Keratinocyte (primary cell): ENCODE results near the gene TBXAS1. TPM values are rescaled to one million over a fixed set of nuclear protein-coding genes. Genes with fewer than 3 reads are reported as not detected.

Experiments
- DNase-seq: peaks from one replicate; pipeline ENCODE4 v3.0.0-alpha.2; 2011; ENCODE audit warnings: low read depth, missing footprints, low spot score
- FAIRE-seq: peaks from 2 replicates; lab custom pipeline; 2011; peaks lifted over from hg19 to GRCh38; lab: Jason Lieb, UNC
- H2AFZ ChIP-seq: 2 replicates; pipeline ENCODE4 v1.6.0; 2012; ENCODE audit warnings: low read length, control low read depth, inconsistent platforms; ENCODE audit not compliant: control insufficient read depth
- H3K27ac ChIP-seq: 2 replicates; pipeline ENCODE4 v1.5.1; 2011; ENCODE audit warnings: low read length; ENCODE audit not compliant: control insufficient read depth, insufficient read depth
- H3K27me3 ChIP-seq: 3 replicates; pipeline ENCODE4 v1.6.0; 2011; ENCODE audit warnings: low read length; ENCODE audit not compliant: control insufficient read depth, insufficient read depth; ENCODE audit errors: extremely low read depth
- H3K36me3 ChIP-seq, 2 experiments: 2 replicates in 1 of 2; 3 replicates in 1 of 2; pipeline ENCODE4 v1.5.1; 2011; ENCODE audit warnings: low read length in 2 of 2, mild to moderate bottlenecking in 1 of 2; ENCODE audit not compliant: control insufficient read depth in 2 of 2, insufficient read depth in 2 of 2; ENCODE audit errors: extremely low read depth in 1 of 2
- H3K4me1 ChIP-seq: 3 replicates; pipeline ENCODE4 v1.5.1; 2011; ENCODE audit warnings: low read length; ENCODE audit not compliant: control insufficient read depth, insufficient read depth; ENCODE audit errors: extremely low read depth
- H3K4me2 ChIP-seq: 3 replicates; pipeline ENCODE4 v1.6.0; 2011; ENCODE audit warnings: low read depth, low read length; ENCODE audit not compliant: control insufficient read depth, insufficient read depth; ENCODE audit errors: extremely low read depth
- H3K4me3 ChIP-seq, 3 experiments: fragments of 200-600 bp in 1 of 3; sonication (generic) in 1 of 3; 2 replicates in 2 of 3; 3 replicates in 1 of 3; pipeline ENCODE4 v1.5.1; 2011 to 2016; ENCODE audit warnings: low read length in 3 of 3, mild to moderate bottlenecking in 3 of 3, control low read depth in 2 of 3, inconsistent platforms in 1 of 3, low read depth in 1 of 3, mixed read lengths in 1 of 3, mixed run types in 1 of 3, moderate library complexity in 1 of 3; ENCODE audit not compliant: control insufficient read depth in 2 of 3, insufficient read depth in 2 of 3; ENCODE audit errors: extremely low read depth in 1 of 3
- H3K79me2 ChIP-seq: 2 replicates; pipeline ENCODE4 v1.6.0; 2012; ENCODE audit warnings: low read length; ENCODE audit not compliant: control insufficient read depth, insufficient read depth
- H3K9ac ChIP-seq: 3 replicates; pipeline ENCODE4 v1.6.0; 2011; ENCODE audit warnings: low read length; ENCODE audit not compliant: control insufficient read depth, insufficient read depth; ENCODE audit errors: extremely low read depth
- H3K9me1 ChIP-seq: 3 replicates; pipeline ENCODE4 v1.6.0; 2011; ENCODE audit warnings: low read length; ENCODE audit not compliant: control insufficient read depth, insufficient read depth; ENCODE audit errors: extremely low read depth
- H3K9me3 ChIP-seq: 2 replicates; pipeline ENCODE4 v1.5.1; 2012; ENCODE audit warnings: low read depth, low read length; ENCODE audit not compliant: control insufficient read depth
- H4K20me1 ChIP-seq: 3 replicates; pipeline ENCODE4 v1.6.0; 2011; ENCODE audit warnings: low read length; ENCODE audit not compliant: control insufficient read depth, insufficient read depth; ENCODE audit errors: extremely low read depth
- CTCF ChIP-seq, 3 experiments: IDR thresholded peaks in 1 of 3; conservative IDR thresholded peaks in 1 of 3; optimal IDR thresholded peaks in 1 of 3; 2 replicates in 2 of 3; 3 replicates in 1 of 3; pipeline versions ENCODE3 to v1.5.1; 2011; ENCODE audit warnings: low read length in 3 of 3, mild to moderate bottlenecking in 3 of 3, moderate library complexity in 2 of 3, control low read depth in 1 of 3, inconsistent platforms in 1 of 3; ENCODE audit not compliant: insufficient read depth in 2 of 3; ENCODE audit errors: extremely low read depth in 1 of 3
- EZH2 ChIP-seq: IDR thresholded peaks from one replicate; pipeline ENCODE4 v1.6.1; 2012; ENCODE audit warnings: inconsistent platforms, mild to moderate bottlenecking, low read length, moderate library complexity
- dilution Hi-C: fragments of 300-500 bp; cut with MboI; formaldehyde crosslinking; loops from one replicate; pipeline ENCODE4 v1.7.0; 2020; ENCODE audit warnings: low sequenced_read_pairs; ENCODE audit not compliant: extremely low pct_ligation_motif_present
- polyA plus RNA-seq, 5 experiments: library from polyadenylated mRNA; depleted of rRNA in 3 of 5; stranded (reverse) in 3 of 5; stranded (forward) in 1 of 5; unstranded in 1 of 5; fragments of >200 nt; gene quantifications; 1 replicate in 1 of 5; 2 replicates in 3 of 5; 3 replicates in 1 of 5; pipeline versions ENCODE4 v1.2.1 to v1.2.3, GENCODE V29; 2011 to 2012; ENCODE audit warnings: missing spikeins in 2 of 5, low read depth in 1 of 5, low replicate concordance in 1 of 5

The TBXAS1 gene
- polyA plus RNA-seq, 1 donor (not counting 4 experiments of a cell fraction or from before 2014, with no cell fraction given) = 2.9 TPM

GRCh38 chr7:140004672-140005071 is 175.6 kb downstream of the TBXAS1 start:
- H3K79me2 ChIP-seq = no peaks in the 10 kb centered on the region
- no peaks in the 10 kb centered on the region for H4K20me1 ChIP-seq
- H3K36me3 ChIP-seq = no peaks in the 10 kb centered on the region
- H3K9me3 ChIP-seq = no peaks in the 10 kb centered on the region
- no peak overlapping the region for H3K4me3 ChIP-seq
- no peak overlapping the region for H3K9ac ChIP-seq
- no peak overlapping the region for H2AFZ ChIP-seq
- TF ChIP-seq CTCF (optimal IDR thresholded peaks at IDR 0.05 in 1 of 3, IDR thresholded peaks at IDR 0.05 in 1 of 3, conservative IDR thresholded peaks at IDR 0.05 in 1 of 3; ENCODE audit: extremely low read depth in 1 of 3, insufficient read depth in 2 of 3, low read length in 3 of 3) = no peak
- TF ChIP-seq EZH2 = no peak
- H3K4me2 ChIP-seq = no peak overlapping the region
- no peaks in the 10 kb centered on the region for H3K27me3 ChIP-seq
- no peak overlapping the region for H3K27ac ChIP-seq
- dilution Hi-C loops = loop anchor here (25.0 kb wide), 1 partner anchor 392 kb away; no protein-coding TSS in a partner anchor
- H3K9me1 ChIP-seq = no peaks in the 10 kb centered on the region
- DNase-seq (no peak), FAIRE-seq (no peak)
- H3K4me1 ChIP-seq = peaks cover 6% of the 10 kb centered on the region

- H4K20me1 ChIP-seq = no peaks in the 10 kb centered on the region
- H3K4me3 ChIP-seq = no peak overlapping the region
- dilution Hi-C loops = loop anchor here (25.0 kb wide), 1 partner anchor 393 kb away; no protein-coding TSS in a partner anchor
- no peaks in the 10 kb centered on the region for H3K27me3 ChIP-seq
- H3K36me3 ChIP-seq = no peaks in the 10 kb centered on the region
- H3K27ac ChIP-seq = no peak overlapping the region
- DNase-seq = no peak
- H2AFZ ChIP-seq = no peak overlapping the region
- no peaks in the 10 kb centered on the region for H3K9me1 ChIP-seq
- H3K4me1 ChIP-seq = peaks cover 6% of the 10 kb centered on the region
- no peak overlapping the region for H3K4me2 ChIP-seq
- no peaks in the 10 kb centered on the region for H3K79me2 ChIP-seq
- no peaks in the 10 kb centered on the region for H3K9me3 ChIP-seq
- FAIRE-seq = no peak
- TF ChIP-seq EZH2 = no peak
- TF ChIP-seq CTCF (optimal IDR thresholded peaks at IDR 0.05 in 1 of 3, IDR thresholded peaks at IDR 0.05 in 1 of 3, conservative IDR thresholded peaks at IDR 0.05 in 1 of 3; ENCODE audit: extremely low read depth in 1 of 3, insufficient read depth in 2 of 3, low read length in 3 of 3) = no peak
- H3K9ac ChIP-seq = no peak overlapping the region
Observed at GRCh38 chr7:140005341-140005740, 176.3 kb downstream of the TBXAS1 start.
